Panc1 (cell line): ENCODE measurements around the gene CER1.

Experiments
- POLR2AphosphoS5 ChIP-seq: IDR thresholded peaks from 2 replicates; pipeline ENCODE4 v1.6.1; 2012; ENCODE audit warnings: mild to moderate bottlenecking, low read depth, low read length, moderate library complexity
- SIN3A ChIP-seq: IDR thresholded peaks from 2 replicates; pipeline ENCODE4 v1.6.1; 2012; ENCODE audit warnings: low read depth, mild to moderate bottlenecking, low read length, moderate library complexity, borderline replicate concordance; ENCODE audit not compliant: insufficient read depth
- TF ChIP-seq, protein P1 (sequence below): fragments of 450-650 bp; IDR thresholded peaks from 2 replicates; pipeline ENCODE4 v1.5.1; 2017; ENCODE audit warnings: mild to moderate bottlenecking
- TF ChIP-seq, protein P2 (sequence below), 2 experiments: IDR thresholded peaks; 2 replicates each; pipeline ENCODE4 v1.6.1; 2011 to 2012; ENCODE audit warnings: low read depth in 2 of 2, control low read depth in 1 of 2, low read length in 1 of 2, mild to moderate bottlenecking in 1 of 2, moderate library complexity in 1 of 2; ENCODE audit not compliant: insufficient read depth in 1 of 2

DNA sequence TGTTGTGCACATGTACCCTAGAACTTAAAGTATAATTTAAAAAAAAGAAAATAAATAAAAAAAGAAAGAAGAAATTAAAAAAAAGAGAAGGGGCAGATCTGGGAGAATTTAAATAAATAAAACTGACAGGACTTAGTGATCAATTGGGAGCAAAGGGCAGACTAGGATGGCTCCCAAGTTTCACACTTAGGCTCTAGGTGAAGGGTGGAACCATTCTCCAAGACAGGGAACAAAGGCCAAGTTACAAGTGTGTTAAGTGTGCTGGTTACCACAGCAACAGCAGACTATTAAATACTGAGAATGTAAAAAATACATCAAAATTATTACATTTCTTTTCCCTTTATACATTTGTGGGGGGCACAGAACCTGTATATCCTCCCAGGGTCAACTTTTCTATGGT is 36.4 kb downstream of the CER1 start:
- TF ChIP-seq, protein P1, sequence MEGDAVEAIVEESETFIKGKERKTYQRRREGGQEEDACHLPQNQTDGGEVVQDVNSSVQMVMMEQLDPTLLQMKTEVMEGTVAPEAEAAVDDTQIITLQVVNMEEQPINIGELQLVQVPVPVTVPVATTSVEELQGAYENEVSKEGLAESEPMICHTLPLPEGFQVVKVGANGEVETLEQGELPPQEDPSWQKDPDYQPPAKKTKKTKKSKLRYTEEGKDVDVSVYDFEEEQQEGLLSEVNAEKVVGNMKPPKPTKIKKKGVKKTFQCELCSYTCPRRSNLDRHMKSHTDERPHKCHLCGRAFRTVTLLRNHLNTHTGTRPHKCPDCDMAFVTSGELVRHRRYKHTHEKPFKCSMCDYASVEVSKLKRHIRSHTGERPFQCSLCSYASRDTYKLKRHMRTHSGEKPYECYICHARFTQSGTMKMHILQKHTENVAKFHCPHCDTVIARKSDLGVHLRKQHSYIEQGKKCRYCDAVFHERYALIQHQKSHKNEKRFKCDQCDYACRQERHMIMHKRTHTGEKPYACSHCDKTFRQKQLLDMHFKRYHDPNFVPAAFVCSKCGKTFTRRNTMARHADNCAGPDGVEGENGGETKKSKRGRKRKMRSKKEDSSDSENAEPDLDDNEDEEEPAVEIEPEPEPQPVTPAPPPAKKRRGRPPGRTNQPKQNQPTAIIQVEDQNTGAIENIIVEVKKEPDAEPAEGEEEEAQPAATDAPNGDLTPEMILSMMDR: no peak
- TF ChIP-seq, protein P2, sequence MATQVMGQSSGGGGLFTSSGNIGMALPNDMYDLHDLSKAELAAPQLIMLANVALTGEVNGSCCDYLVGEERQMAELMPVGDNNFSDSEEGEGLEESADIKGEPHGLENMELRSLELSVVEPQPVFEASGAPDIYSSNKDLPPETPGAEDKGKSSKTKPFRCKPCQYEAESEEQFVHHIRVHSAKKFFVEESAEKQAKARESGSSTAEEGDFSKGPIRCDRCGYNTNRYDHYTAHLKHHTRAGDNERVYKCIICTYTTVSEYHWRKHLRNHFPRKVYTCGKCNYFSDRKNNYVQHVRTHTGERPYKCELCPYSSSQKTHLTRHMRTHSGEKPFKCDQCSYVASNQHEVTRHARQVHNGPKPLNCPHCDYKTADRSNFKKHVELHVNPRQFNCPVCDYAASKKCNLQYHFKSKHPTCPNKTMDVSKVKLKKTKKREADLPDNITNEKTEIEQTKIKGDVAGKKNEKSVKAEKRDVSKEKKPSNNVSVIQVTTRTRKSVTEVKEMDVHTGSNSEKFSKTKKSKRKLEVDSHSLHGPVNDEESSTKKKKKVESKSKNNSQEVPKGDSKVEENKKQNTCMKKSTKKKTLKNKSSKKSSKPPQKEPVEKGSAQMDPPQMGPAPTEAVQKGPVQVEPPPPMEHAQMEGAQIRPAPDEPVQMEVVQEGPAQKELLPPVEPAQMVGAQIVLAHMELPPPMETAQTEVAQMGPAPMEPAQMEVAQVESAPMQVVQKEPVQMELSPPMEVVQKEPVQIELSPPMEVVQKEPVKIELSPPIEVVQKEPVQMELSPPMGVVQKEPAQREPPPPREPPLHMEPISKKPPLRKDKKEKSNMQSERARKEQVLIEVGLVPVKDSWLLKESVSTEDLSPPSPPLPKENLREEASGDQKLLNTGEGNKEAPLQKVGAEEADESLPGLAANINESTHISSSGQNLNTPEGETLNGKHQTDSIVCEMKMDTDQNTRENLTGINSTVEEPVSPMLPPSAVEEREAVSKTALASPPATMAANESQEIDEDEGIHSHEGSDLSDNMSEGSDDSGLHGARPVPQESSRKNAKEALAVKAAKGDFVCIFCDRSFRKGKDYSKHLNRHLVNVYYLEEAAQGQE (IDR thresholded peaks at IDR 0.05; ENCODE audit: insufficient read depth in 1 of 2, low read depth in 2 of 2, low read length in 1 of 2): no peak
- TF ChIP-seq POLR2AphosphoS5 (no peak), SIN3A (no peak)
